GM12878 (cell line): Measurements from ENCODE around the gene ARF3.

Source experiments
- CEBPB ChIP-seq, 2 experiments: fragments of 150-350 bp in 1 of 2; IDR thresholded peaks; 2 replicates each; pipeline ENCODE4 v1.6.1; 2012 to 2014; ENCODE audit warnings: low read depth in 2 of 2, low read length in 2 of 2, borderline replicate concordance in 1 of 2, inconsistent platforms in 1 of 2
- CTCF ChIP-seq, 3 experiments: IDR thresholded peaks in 2 of 3; conservative IDR thresholded peaks in 1 of 3; 2 replicates each; pipeline ENCODE4 v1.5.1; 2011; ENCODE audit warnings: low read depth in 3 of 3, low read length in 3 of 3, mild to moderate bottlenecking in 3 of 3, control low read depth in 2 of 3, moderate library complexity in 2 of 3, inconsistent platforms in 1 of 3, mixed read lengths in 1 of 3; ENCODE audit not compliant: control insufficient read depth in 2 of 3, insufficient read depth in 1 of 3; ENCODE audit errors: extremely low read depth in 1 of 3
- E2F8 ChIP-seq: fragments of 450-650 bp; IDR thresholded peaks from 2 replicates; pipeline ENCODE4 v1.6.1; 2018; ENCODE audit warnings: mild to moderate bottlenecking, low read depth, moderate library complexity; ENCODE audit not compliant: partially characterized antibody
- ELK1 ChIP-seq: IDR thresholded peaks from 2 replicates; pipeline ENCODE4 v1.6.1; 2012; ENCODE audit warnings: low read depth, low read length, improper control_type of control experiment
- FOS ChIP-seq: IDR thresholded peaks from 3 replicates; pipeline ENCODE4 v1.6.1; 2011; ENCODE audit warnings: borderline replicate concordance; ENCODE audit not compliant: insufficient read length; ENCODE audit errors: extremely low read depth
- PBX3 ChIP-seq: IDR thresholded peaks from 2 replicates; pipeline ENCODE4 v1.6.1; 2011; ENCODE audit warnings: mild to moderate bottlenecking, low read depth, low read length, moderate library complexity; ENCODE audit not compliant: insufficient replicate concordance
- PKNOX1 ChIP-seq: fragments of 450-650 bp; IDR thresholded peaks from 2 replicates; pipeline ENCODE4 v1.6.1; 2016; ENCODE audit warnings: mild to moderate bottlenecking
- POLR2A ChIP-seq: IDR thresholded peaks from 2 replicates; pipeline ENCODE4 v1.6.1; 2011; ENCODE audit warnings: low read depth, mild to moderate bottlenecking, low read length
- REST ChIP-seq: IDR thresholded peaks from 2 replicates; pipeline ENCODE4 v1.6.1; 2012; ENCODE audit warnings: mild to moderate bottlenecking, low read depth, low read length
- SMC3 ChIP-seq: IDR thresholded peaks from 2 replicates; pipeline ENCODE4 v1.6.1; 2011; ENCODE audit warnings: low read length, improper control_type of control experiment, borderline replicate concordance

GRCh38 chr12:48967991-48968390 lies 10.7 kb upstream of the ARF3 start:
- TF ChIP-seq REST (no peak), E2F8 (no peak), PKNOX1 (no peak), CTCF (IDR thresholded peaks at IDR 0.05 in 2 of 3, conservative IDR thresholded peaks at IDR 0.05 in 1 of 3; ENCODE audit: control insufficient read depth in 2 of 3, extremely low read depth in 1 of 3, insufficient read depth in 1 of 3, low read depth in 3 of 3, low read length in 3 of 3) (no peak), FOS (no peak), ELK1 (no peak), CEBPB (IDR thresholded peaks at IDR 0.05; ENCODE audit: borderline replicate concordance in 1 of 2, low read depth in 2 of 2, low read length in 2 of 2) (no peak), PBX3 (no peak), SMC3 (no peak), POLR2A (no peak)
